Measurements from ENCODE around the gene CT47A7. TPM values are rescaled to one million over a fixed set of nuclear protein-coding genes. Genes with fewer than 3 reads are reported as not detected.
"Not testable (repeated sequence)": the region's sequence is repeated elsewhere in the genome, so short reads cannot be mapped to it uniquely, and the experiment has no call there.

The CT47A7 gene
- total RNA-seq (2014; rRNA removed; shearing (Covaris generic)), result not detected in 2 replicates

- not testable (repeated sequence) for DNase-seq (ENCODE audit: low read depth)
These were observed at the start of gene CT47A7 for GRCh38 chrX:120956500-120956899. Gene CT47A7, minus strand, starts transcription at chrX:120956600. Its CDS starts 255 bp downstream, at chrX:120956345.

DNA sequence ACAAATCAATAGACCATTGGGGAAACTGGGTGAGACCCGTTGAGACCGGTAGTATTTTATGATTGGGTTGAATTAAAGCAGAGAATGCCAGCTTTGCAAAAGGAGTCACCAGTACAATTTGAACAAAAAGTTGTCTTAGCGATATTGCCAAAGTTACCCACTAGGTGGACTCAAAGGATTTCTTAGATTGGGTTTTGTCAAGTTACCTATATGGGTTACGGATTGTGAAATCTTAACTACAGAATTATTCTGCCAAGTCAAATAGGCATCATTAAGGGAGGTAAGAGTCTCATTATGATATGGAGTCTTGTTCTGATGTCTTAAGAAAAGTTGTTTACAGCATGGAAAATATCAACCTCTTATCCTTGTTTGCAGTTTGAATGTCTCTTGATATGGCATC is 44.2 kb upstream of the CT47A7 start:
- peak; percentile 43 for DNase-seq (ENCODE audit: low read depth)

GRCh38 chrX:120999413-120999812 is 43.0 kb upstream of the CT47A7 start:
- no peak for DNase-seq (ENCODE audit: low read depth)

GRCh38 chrX:120985660-120986059 is 29.3 kb upstream of the CT47A7 start, which contains the start of gene CT47A1:
Gene CT47A1, minus strand, starts transcription at chrX:120985760. Its CDS starts 231 bp downstream, at chrX:120985529.
- not testable (repeated sequence) for DNase-seq (ENCODE audit: low read depth)

Other genes starting within 250 kb of the CT47A7 start
- not detected in 2 replicates for gene CT47B1, start 80.7 kb downstream of the CT47A7 start, total RNA-seq (2014; rRNA removed; shearing (Covaris generic))
- not detected in 2 replicates for gene CT47A11, start 19.4 kb downstream of the CT47A7 start, total RNA-seq (2014; rRNA removed; shearing (Covaris generic))
- not detected in 2 replicates for gene CT47A10, start 14.6 kb downstream of the CT47A7 start, total RNA-seq (2014; rRNA removed; shearing (Covaris generic))
- gene CT47A9, start 9.7 kb downstream of the CT47A7 start, total RNA-seq (2014; rRNA removed; shearing (Covaris generic)), result not detected in 2 replicates
- gene CT47A8, start 4.9 kb downstream of the CT47A7 start, total RNA-seq (2014; rRNA removed; shearing (Covaris generic)), result not detected in 2 replicates
- gene CT47A6, start 4.9 kb upstream of the CT47A7 start, total RNA-seq (2014; rRNA removed; shearing (Covaris generic)), result not detected in 2 replicates
- not detected in 2 replicates for gene CT47A5, start 9.7 kb upstream of the CT47A7 start, total RNA-seq (2014; rRNA removed; shearing (Covaris generic))
- gene CT47A4, start 14.6 kb upstream of the CT47A7 start, total RNA-seq (2014; rRNA removed; shearing (Covaris generic)), result not detected in 2 replicates
- gene CT47A3, start 19.5 kb upstream of the CT47A7 start, total RNA-seq (2014; rRNA removed; shearing (Covaris generic)), result not detected in 2 replicates
- not detected in 2 replicates for gene CT47A2, start 24.3 kb upstream of the CT47A7 start, total RNA-seq (2014; rRNA removed; shearing (Covaris generic))
- gene CT47A1, start 29.2 kb upstream of the CT47A7 start, total RNA-seq (2014; rRNA removed; shearing (Covaris generic)), result not detected in 2 replicates
- 0.37 and 0.47 TPM in 2 replicates for gene GLUD2, start 91.0 kb upstream of the CT47A7 start, total RNA-seq (2014; rRNA removed; shearing (Covaris generic))

Measured in M059J (cell line).